Caco-2 (cell line): ENCODE data around the gene DPP10. TPM values are rescaled to one million over a fixed set of nuclear protein-coding genes. Genes with fewer than 3 reads are reported as not detected.
"Not testable (repeated sequence)": the region's sequence is repeated elsewhere in the genome, so short reads cannot be mapped to it uniquely, and the experiment has no call there.

Experiments
- BruUV-seq: library from RNA; stranded (reverse); fragments of 400-500 nt; replicated peaks from 2 replicates; lab custom pipeline; 2021; lab: Mats Ljungman, UMichigan
- CTCF ChIA-PET: fragments of 300-600 bp; sonication (Branson Sonifier 250); formaldehyde crosslinking; loops from one replicate; lab custom pipeline; 2022; ENCODE audit warnings: antibody characterized with exemption; lab: Charles Lee
- POLR2A ChIA-PET: fragments of 300-600 bp; sonication (Branson Sonifier 250); formaldehyde crosslinking; loops from one replicate; lab custom pipeline; 2022; ENCODE audit warnings: antibody characterized with exemption; lab: Charles Lee
- DNase-seq, 2 experiments: peaks; one replicate each; pipeline versions ENCODE4 v3.0.0 to v3.0.0-alpha.2; 2020 to 2022
- H3K27me3 ChIP-seq: replicated peaks from 2 replicates; pipeline ENCODE4 v1.6.0; 2011; ENCODE audit warnings: low read length; ENCODE audit not compliant: control insufficient read depth, insufficient read depth
- H3K36me3 ChIP-seq: 2 replicates; pipeline ENCODE4 v1.5.1; 2011; ENCODE audit warnings: low read length; ENCODE audit not compliant: control insufficient read depth, insufficient read depth
- H3K4me1 ChIP-seq: fragments of 250-450 bp; sonication (Bioruptor Pico); 2 replicates; pipeline ENCODE4 v1.5.1; 2020; ENCODE audit warnings: mild to moderate bottlenecking
- H3K4me3 ChIP-seq: 2 replicates; pipeline ENCODE4 v1.5.1; 2011; ENCODE audit warnings: low read depth, mild to moderate bottlenecking, control low read depth, low read length
- H3K9me3 ChIP-seq: fragments of 250-450 bp; sonication (Bioruptor Pico); 2 replicates; pipeline ENCODE4 v1.5.1; 2020; ENCODE audit warnings: mild to moderate bottlenecking, moderate library complexity
- H3K27ac Mint-ChIP-seq: one replicate; pipeline ENCODE4 v1.8.0; 2022; ENCODE audit warnings: mixed read lengths; ENCODE audit not compliant: unreplicated experiment
- H3K27me3 Mint-ChIP-seq: one replicate; pipeline ENCODE4 v1.8.0; 2022; ENCODE audit warnings: mixed read lengths; ENCODE audit not compliant: insufficient read depth, unreplicated experiment
- H3K36me3 Mint-ChIP-seq: one replicate; pipeline ENCODE4 v1.8.0; 2022; ENCODE audit warnings: mild to moderate bottlenecking, mixed read lengths; ENCODE audit not compliant: insufficient read depth, unreplicated experiment
- H3K4me1 Mint-ChIP-seq: one replicate; pipeline ENCODE4 v1.8.0; 2022; ENCODE audit warnings: low read depth, mixed read lengths; ENCODE audit not compliant: unreplicated experiment
- H3K4me3 Mint-ChIP-seq: one replicate; pipeline ENCODE4 v1.8.0; 2022; ENCODE audit warnings: mild to moderate bottlenecking, moderate library complexity, mixed read lengths; ENCODE audit not compliant: unreplicated experiment
- H3K9me3 Mint-ChIP-seq: one replicate; pipeline ENCODE4 v1.8.0; 2022; ENCODE audit warnings: mixed read lengths; ENCODE audit not compliant: unreplicated experiment
- intact Hi-C: fragments of 100-400 bp; cut with micrococcal nuclease; formaldehyde crosslinking; loops from one replicate; pipeline ENCODE4 v1.10.0; 2022; ENCODE audit not compliant: unreplicated experiment
- total RNA-seq: library from RNA; stranded (reverse); gene quantifications from 2 replicates; pipeline ENCODE4 v1.2.3, GENCODE V29; 2022
- TF ChIP-seq, protein P1 (sequence below), 2 experiments: fragments of 200-600 bp in 1 of 2; IDR thresholded peaks; 1 replicate in 1 of 2; 2 replicates in 1 of 2; pipeline versions ENCODE4 v1.5.1 to v1.8.0; 2011 to 2022; ENCODE audit warnings: antibody characterized with exemption in 1 of 2, control low read depth in 1 of 2, inconsistent platforms in 1 of 2, low read depth in 1 of 2, low read length in 1 of 2, mild to moderate bottlenecking in 1 of 2, moderate library complexity in 1 of 2; ENCODE audit not compliant: insufficient read depth in 1 of 2, severe bottlenecking in 1 of 2, unreplicated experiment in 1 of 2

Gene DPP10
- total RNA-seq, 1 experiment from 2014 or later, result not detected

GRCh38 chr2:114406347-114406746 is 36.1 kb upstream of the DPP10 start:
- Mint-ChIP-seq H3K27ac (no peak overlapping the region), H3K4me3 (no peak overlapping the region), H3K9me3 (no peaks in the 10 kb centered on the region), H3K4me1 (no peaks in the 10 kb centered on the region), H3K36me3 (no peaks in the 10 kb centered on the region), H3K27me3 (peaks cover 6% of the 10 kb centered on the region)
- 0 out of 2 replicates have a peak, but pooled peaks cover 3% of the 10 kb centered on the region for H3K9me3 ChIP-seq
- ChIA-PET POLR2A (no interaction called here), CTCF (no interaction called here)
- H3K4me1 ChIP-seq, result no peaks in the 10 kb centered on the region
- DNase-seq, result no peak
- intact Hi-C loops, result no loop called here
- TF ChIP-seq, protein P1, sequence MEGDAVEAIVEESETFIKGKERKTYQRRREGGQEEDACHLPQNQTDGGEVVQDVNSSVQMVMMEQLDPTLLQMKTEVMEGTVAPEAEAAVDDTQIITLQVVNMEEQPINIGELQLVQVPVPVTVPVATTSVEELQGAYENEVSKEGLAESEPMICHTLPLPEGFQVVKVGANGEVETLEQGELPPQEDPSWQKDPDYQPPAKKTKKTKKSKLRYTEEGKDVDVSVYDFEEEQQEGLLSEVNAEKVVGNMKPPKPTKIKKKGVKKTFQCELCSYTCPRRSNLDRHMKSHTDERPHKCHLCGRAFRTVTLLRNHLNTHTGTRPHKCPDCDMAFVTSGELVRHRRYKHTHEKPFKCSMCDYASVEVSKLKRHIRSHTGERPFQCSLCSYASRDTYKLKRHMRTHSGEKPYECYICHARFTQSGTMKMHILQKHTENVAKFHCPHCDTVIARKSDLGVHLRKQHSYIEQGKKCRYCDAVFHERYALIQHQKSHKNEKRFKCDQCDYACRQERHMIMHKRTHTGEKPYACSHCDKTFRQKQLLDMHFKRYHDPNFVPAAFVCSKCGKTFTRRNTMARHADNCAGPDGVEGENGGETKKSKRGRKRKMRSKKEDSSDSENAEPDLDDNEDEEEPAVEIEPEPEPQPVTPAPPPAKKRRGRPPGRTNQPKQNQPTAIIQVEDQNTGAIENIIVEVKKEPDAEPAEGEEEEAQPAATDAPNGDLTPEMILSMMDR (IDR thresholded peaks at IDR 0.05; ENCODE audit: insufficient read depth in 1 of 2, low read depth in 1 of 2, low read length in 1 of 2, severe bottlenecking in 1 of 2, unreplicated experiment in 1 of 2), result no peak
- BruUV-seq, result no TSS peak
- no peaks in the 10 kb centered on the region for H3K27me3 ChIP-seq
- H3K4me3 ChIP-seq, result no peak overlapping the region
- H3K36me3 ChIP-seq, result no peaks in the 10 kb centered on the region

DNA sequence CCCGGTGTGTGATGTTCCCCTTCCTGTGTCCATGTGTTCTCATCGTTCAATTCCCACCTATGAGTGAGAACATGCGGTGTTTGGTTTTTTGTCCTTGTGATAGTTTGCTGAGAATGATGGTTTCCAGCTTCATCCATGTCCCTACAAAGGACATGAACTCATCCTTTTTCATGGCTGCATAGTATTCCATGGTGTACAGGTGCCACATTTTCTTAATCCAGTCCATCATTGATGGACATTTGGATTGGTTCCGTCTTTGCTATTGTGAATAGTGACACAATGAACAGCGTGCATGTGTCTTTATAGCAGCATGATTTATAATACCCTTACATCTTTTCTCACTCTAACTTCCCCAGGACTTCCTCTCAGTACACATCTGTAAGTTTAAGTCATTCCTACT is 35.1 kb upstream of the DPP10 start:
- intact Hi-C loops, H3K27me3 ChIP-seq, H3K9me3 ChIP-seq, H3K4me3 Mint-ChIP-seq, H3K36me3 ChIP-seq, POLR2A ChIA-PET, H3K27ac Mint-ChIP-seq, H3K4me3 ChIP-seq, DNase-seq, BruUV-seq, H3K36me3 Mint-ChIP-seq, CTCF ChIA-PET, H3K4me1 Mint-ChIP-seq, H3K27me3 Mint-ChIP-seq, H3K4me1 ChIP-seq, H3K9me3 Mint-ChIP-seq: not testable (repeated sequence)

DNA sequence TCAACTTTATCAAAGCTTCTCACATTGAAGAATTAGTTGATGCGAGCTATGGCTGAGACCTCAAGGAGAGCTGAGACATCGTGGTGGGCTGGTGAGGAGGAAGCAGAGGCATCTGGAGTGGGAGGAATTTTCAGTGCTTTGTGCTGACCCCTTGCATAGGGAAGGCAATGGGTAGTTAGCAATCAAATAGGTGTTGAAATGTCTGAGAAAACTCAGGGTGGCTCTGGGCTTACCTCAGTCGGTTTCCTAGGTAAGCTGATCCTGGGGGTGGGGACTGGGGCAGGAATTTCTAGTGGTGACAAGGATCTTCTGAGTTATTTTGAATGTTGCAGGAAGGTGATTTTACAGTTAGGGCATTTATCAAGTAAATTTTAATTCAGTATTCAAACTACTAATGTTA is 20.7 kb upstream of the DPP10 start:
- Mint-ChIP-seq H3K27ac (no peak overlapping the region), H3K36me3 (no peaks in the 10 kb centered on the region), H3K4me3 (no peak overlapping the region), H3K27me3 (peaks cover 10% of the 10 kb centered on the region), H3K9me3 (no peaks in the 10 kb centered on the region), H3K4me1 (no peaks in the 10 kb centered on the region)
- TF ChIP-seq, protein P1 (IDR thresholded peaks at IDR 0.05; ENCODE audit: insufficient read depth in 1 of 2, low read depth in 1 of 2, low read length in 1 of 2, severe bottlenecking in 1 of 2, unreplicated experiment in 1 of 2), result no peak
- H3K36me3 ChIP-seq, result no peaks in the 10 kb centered on the region
- no peaks in the 10 kb centered on the region for H3K4me1 ChIP-seq
- H3K27me3 ChIP-seq, result no peaks in the 10 kb centered on the region; the same call in 1 of the 2 replicates
- intact Hi-C loops, result no loop called here
- ChIA-PET CTCF (no interaction called here), POLR2A (no interaction called here)
- no peak overlapping the region for H3K4me3 ChIP-seq
- no peaks in the 10 kb centered on the region for H3K9me3 ChIP-seq
- no peak for DNase-seq
- no TSS peak for BruUV-seq

- Histone ChIP-seq H3K27me3 (no peaks in the 10 kb centered on the region; the same call in 1 of the 2 replicates), H3K9me3 (no peaks in the 10 kb centered on the region), H3K4me3 (no peak overlapping the region), H3K36me3 (no peaks in the 10 kb centered on the region), H3K4me1 (no peaks in the 10 kb centered on the region)
- TF ChIP-seq, protein P1 (IDR thresholded peaks at IDR 0.05; ENCODE audit: insufficient read depth in 1 of 2, low read depth in 1 of 2, low read length in 1 of 2, severe bottlenecking in 1 of 2, unreplicated experiment in 1 of 2), result no peak
- Mint-ChIP-seq H3K9me3 (no peaks in the 10 kb centered on the region), H3K4me3 (no peak overlapping the region), H3K36me3 (no peaks in the 10 kb centered on the region), H3K27me3 (peaks cover 10% of the 10 kb centered on the region), H3K27ac (no peak overlapping the region), H3K4me1 (no peaks in the 10 kb centered on the region)
- no peak for DNase-seq
- no TSS peak for BruUV-seq
- ChIA-PET POLR2A (no interaction called here), CTCF (no interaction called here)
- intact Hi-C loops, result no loop called here
Measured at GRCh38 chr2:114424699-114425098, 17.7 kb upstream of the DPP10 start.
